Activated naive CD4-positive, alpha-beta T cell treated with anti-CD3 and anti-CD28 coated beads, Interleukin-2, amount 50 U/mL, for 24 hours (primary cell): ENCODE data around the gene KRTAP5-10.
"Not testable (repeated sequence)": the region's sequence is repeated elsewhere in the genome, so short reads cannot be mapped to it uniquely, and the experiment has no call there.

ENCODE experiments used
- H3K27ac Mint-ChIP-seq: one replicate; pipeline ENCODE4 v1.8.0; 2021; ENCODE audit warnings: mild to moderate bottlenecking, mixed read lengths
- H3K27me3 Mint-ChIP-seq: one replicate; pipeline ENCODE4 v1.8.0; 2021; ENCODE audit warnings: mixed read lengths
- H3K36me3 Mint-ChIP-seq: one replicate; pipeline ENCODE4 v1.8.0; 2021; ENCODE audit warnings: mixed read lengths
- H3K4me1 Mint-ChIP-seq: one replicate; pipeline ENCODE4 v1.8.0; 2021; ENCODE audit warnings: mixed read lengths
- H3K4me3 Mint-ChIP-seq: one replicate; pipeline ENCODE4 v1.8.0; 2021; ENCODE audit warnings: mild to moderate bottlenecking, mixed read lengths
- H3K9me3 Mint-ChIP-seq: one replicate; pipeline ENCODE4 v1.8.0; 2021; ENCODE audit warnings: mixed read lengths

Gene KRTAP5-10

GRCh38 chr11:71565263-71565662 is at the start of gene KRTAP5-10:
Gene KRTAP5-10, plus strand, starts transcription at chr11:71565563. Its CDS starts 25 bp downstream, at chr11:71565588.
- H3K27ac Mint-ChIP-seq, result peak within 1 kb of the TSS; percentile 2
- no peaks in the 10 kb centered on the region for H3K36me3 Mint-ChIP-seq
- H3K27me3 Mint-ChIP-seq, result peaks cover 33% of the 10 kb centered on the region
- no peaks in the 10 kb centered on the region for H3K4me1 Mint-ChIP-seq
- H3K9me3 Mint-ChIP-seq, result no peaks in the 10 kb centered on the region
- H3K4me3 Mint-ChIP-seq, result no peak within 1 kb of the TSS

- Mint-ChIP-seq H3K27me3 (no peaks in the 10 kb centered on the region), H3K4me1 (no peaks in the 10 kb centered on the region), H3K36me3 (peaks cover 3% of the 10 kb centered on the region), H3K27ac (no peak overlapping the region), H3K4me3 (no peak overlapping the region), H3K9me3 (peaks cover 17% of the 10 kb centered on the region)
These were observed 46.6 kb upstream of the KRTAP5-10 start for GRCh38 chr11:71518506-71519471.

GRCh38 chr11:71519546-71519945 is 45.8 kb upstream of the KRTAP5-10 start:
- Mint-ChIP-seq H3K27ac (no peak overlapping the region), H3K36me3 (peaks cover 1% of the 10 kb centered on the region), H3K4me3 (no peak overlapping the region), H3K9me3 (peaks cover 14% of the 10 kb centered on the region), H3K4me1 (no peaks in the 10 kb centered on the region), H3K27me3 (no peaks in the 10 kb centered on the region)

- Mint-ChIP-seq H3K4me3 (no peak overlapping the region), H3K27ac (no peak overlapping the region), H3K9me3 (peaks cover 14% of the 10 kb centered on the region), H3K36me3 (peaks cover 1% of the 10 kb centered on the region), H3K27me3 (peaks cover 5% of the 10 kb centered on the region), H3K4me1 (no peaks in the 10 kb centered on the region)
These were observed 40.0 kb upstream of the KRTAP5-10 start for GRCh38 chr11:71525188-71525937.

GRCh38 chr11:71525938-71526495 is 39.3 kb upstream of the KRTAP5-10 start:
- Mint-ChIP-seq H3K4me3 (no peak overlapping the region), H3K4me1 (no peaks in the 10 kb centered on the region), H3K27me3 (peaks cover 5% of the 10 kb centered on the region), H3K36me3 (no peaks in the 10 kb centered on the region), H3K27ac (no peak overlapping the region), H3K9me3 (peaks cover 11% of the 10 kb centered on the region)

GRCh38 chr11:71526796-71527575 is 38.4 kb upstream of the KRTAP5-10 start, which contains the start of gene KRTAP5-7:
Gene KRTAP5-7, plus strand, starts transcription at chr11:71527267. Its CDS starts 34 bp downstream, at chr11:71527301.
- not testable (repeated sequence) for H3K4me1 Mint-ChIP-seq, H3K36me3 Mint-ChIP-seq, H3K4me3 Mint-ChIP-seq, H3K27ac Mint-ChIP-seq, H3K27me3 Mint-ChIP-seq, H3K9me3 Mint-ChIP-seq

DNA sequence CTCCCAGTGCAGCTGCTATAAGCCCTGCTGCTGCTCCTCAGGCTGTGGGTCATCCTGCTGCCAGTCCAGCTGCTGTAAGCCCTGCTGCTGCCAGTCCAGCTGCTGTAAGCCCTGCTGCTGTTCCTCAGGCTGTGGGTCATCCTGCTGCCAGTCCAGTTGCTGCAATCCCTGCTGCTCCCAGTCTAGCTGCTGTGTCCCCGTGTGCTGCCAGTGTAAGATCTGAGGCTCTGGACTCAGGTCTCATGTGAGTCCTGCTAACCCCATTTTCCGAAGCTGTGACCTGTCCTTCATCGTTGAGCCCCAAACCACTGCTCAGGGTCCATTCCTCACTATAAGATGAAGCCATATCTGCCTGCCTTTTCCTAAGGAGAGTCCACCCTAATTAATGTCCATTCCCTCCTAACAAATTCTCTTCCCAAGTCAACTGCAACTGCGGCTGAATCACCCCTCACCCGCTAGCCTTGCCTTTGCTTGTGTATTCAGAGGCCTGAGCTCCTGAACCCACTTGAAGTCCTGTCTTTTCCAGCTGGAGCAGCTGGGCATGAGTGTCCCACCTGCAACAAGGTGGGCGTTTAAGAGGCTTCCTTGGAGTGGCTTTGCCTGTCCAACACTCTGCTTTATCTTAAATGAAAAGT is 37.7 kb upstream of the KRTAP5-10 start:
- Mint-ChIP-seq H3K27ac (no peak overlapping the region), H3K36me3 (no peaks in the 10 kb centered on the region)

DNA sequence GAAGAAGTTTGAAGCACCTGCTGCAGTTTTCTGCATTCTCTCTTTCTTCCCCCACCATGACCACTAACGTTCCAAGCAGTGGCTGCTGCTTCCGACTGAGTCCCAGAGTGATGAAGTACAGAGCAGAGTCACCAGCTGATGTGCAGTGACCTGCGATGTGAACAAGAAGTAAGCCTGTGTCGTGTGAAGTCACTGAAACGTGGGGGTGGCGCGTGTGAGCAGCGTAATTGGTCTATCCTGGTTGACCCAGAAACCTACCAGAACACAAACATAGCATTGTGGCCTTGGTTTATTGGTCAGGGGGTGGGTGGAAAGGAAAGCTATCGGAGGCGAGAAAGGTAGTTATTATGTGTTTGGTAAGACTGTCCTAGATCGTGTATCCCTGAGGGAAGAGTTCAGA is 34.8 kb upstream of the KRTAP5-10 start:
- H3K27me3 Mint-ChIP-seq, result peaks cover 7% of the 10 kb centered on the region
- no peaks in the 10 kb centered on the region for H3K36me3 Mint-ChIP-seq
- no peak overlapping the region for H3K4me3 Mint-ChIP-seq
- H3K27ac Mint-ChIP-seq, result no peak overlapping the region
- no peaks in the 10 kb centered on the region for H3K4me1 Mint-ChIP-seq
- no peaks in the 10 kb centered on the region for H3K9me3 Mint-ChIP-seq

More for the DNA sequence above, 37.7 kb upstream of the KRTAP5-10 start:
- no peak overlapping the region for H3K4me3 Mint-ChIP-seq
- H3K9me3 Mint-ChIP-seq, result peaks cover 5% of the 10 kb centered on the region
- H3K27me3 Mint-ChIP-seq, result peaks cover 7% of the 10 kb centered on the region
- H3K4me1 Mint-ChIP-seq, result no peaks in the 10 kb centered on the region

- Mint-ChIP-seq H3K9me3 (no peaks in the 10 kb centered on the region), H3K4me3 (no peak overlapping the region), H3K27ac (no peak overlapping the region), H3K36me3 (no peaks in the 10 kb centered on the region), H3K4me1 (no peaks in the 10 kb centered on the region), H3K27me3 (peaks cover 1% of the 10 kb centered on the region)
These were observed 33.2 kb upstream of the KRTAP5-10 start for GRCh38 chr11:71532036-71532610.

DNA sequence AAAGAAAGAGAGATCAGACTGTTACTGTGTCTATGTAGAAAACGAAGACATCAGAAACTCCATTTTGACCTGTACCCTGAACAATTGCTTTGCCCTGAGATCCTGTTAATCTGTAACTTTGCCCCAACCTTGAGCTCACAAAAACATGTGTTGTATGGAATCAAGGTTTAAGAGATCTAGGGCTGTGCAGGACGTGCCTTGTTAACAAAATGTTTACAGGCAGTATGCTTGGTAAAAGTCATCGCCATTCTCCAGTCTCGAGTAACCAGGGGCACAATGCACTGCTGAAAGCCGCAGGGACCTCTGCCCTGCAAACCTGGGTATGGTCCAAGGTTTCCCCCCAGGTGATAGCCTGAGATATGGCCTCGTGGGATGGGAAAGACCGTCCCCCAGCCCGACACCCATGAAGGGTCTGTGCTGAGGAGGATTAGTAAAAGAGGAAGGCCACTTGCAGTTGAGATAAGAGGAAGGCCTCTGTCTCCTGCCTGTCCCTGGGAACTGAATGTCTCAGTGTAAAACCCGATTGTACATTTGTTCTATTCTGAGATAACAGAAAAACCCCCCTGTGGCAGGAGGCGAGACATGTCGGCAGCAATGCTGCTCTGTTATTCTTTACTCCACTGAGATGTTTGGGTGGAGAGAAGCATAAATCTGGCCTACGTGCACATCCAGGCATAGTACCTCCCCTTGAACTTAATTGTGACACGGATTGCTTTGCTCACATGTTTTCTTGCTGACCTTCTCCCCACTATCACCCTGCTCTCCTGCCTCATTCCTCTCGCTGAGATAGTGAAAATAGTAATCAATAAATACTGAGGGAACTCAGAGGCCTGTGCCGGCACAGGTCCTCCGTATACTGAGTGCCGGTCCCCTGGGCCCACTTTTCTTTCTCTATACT is 30.4 kb upstream of the KRTAP5-10 start:
- not testable (repeated sequence) for H3K4me1 Mint-ChIP-seq, H3K27me3 Mint-ChIP-seq, H3K9me3 Mint-ChIP-seq, H3K4me3 Mint-ChIP-seq, H3K27ac Mint-ChIP-seq, H3K36me3 Mint-ChIP-seq

DNA sequence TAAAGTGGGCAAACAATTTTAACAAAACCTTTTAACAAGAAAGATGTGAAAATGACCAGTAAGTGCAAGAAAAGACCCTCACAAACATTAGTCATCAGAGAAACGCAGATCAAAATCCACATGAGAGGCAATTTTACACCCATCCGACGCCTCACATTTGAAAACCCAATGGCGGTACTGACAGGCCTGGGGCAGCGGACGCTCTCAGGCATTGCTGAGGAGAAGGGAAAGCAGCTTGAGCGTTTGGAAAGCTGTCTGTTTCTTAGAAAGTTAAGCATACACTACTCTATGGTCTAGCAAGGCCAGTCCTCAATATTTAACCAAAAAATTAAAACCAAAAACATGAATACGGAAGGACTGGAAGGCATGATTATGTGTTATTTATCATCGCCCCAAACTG is 29.5 kb upstream of the KRTAP5-10 start:
- Mint-ChIP-seq H3K27me3 (peaks cover 3% of the 10 kb centered on the region), H3K9me3 (peaks cover 5% of the 10 kb centered on the region), H3K27ac (no peak overlapping the region), H3K4me3 (no peak overlapping the region), H3K36me3 (no peaks in the 10 kb centered on the region), H3K4me1 (no peaks in the 10 kb centered on the region)

- H3K4me1 Mint-ChIP-seq, result no peaks in the 10 kb centered on the region
- H3K36me3 Mint-ChIP-seq, result no peaks in the 10 kb centered on the region
- H3K4me3 Mint-ChIP-seq, result no peak overlapping the region
- peaks cover 5% of the 10 kb centered on the region for H3K9me3 Mint-ChIP-seq
- no peak overlapping the region for H3K27ac Mint-ChIP-seq
- peaks cover 6% of the 10 kb centered on the region for H3K27me3 Mint-ChIP-seq
These were observed 27.8 kb upstream of the KRTAP5-10 start for GRCh38 chr11:71537537-71537936.

DNA sequence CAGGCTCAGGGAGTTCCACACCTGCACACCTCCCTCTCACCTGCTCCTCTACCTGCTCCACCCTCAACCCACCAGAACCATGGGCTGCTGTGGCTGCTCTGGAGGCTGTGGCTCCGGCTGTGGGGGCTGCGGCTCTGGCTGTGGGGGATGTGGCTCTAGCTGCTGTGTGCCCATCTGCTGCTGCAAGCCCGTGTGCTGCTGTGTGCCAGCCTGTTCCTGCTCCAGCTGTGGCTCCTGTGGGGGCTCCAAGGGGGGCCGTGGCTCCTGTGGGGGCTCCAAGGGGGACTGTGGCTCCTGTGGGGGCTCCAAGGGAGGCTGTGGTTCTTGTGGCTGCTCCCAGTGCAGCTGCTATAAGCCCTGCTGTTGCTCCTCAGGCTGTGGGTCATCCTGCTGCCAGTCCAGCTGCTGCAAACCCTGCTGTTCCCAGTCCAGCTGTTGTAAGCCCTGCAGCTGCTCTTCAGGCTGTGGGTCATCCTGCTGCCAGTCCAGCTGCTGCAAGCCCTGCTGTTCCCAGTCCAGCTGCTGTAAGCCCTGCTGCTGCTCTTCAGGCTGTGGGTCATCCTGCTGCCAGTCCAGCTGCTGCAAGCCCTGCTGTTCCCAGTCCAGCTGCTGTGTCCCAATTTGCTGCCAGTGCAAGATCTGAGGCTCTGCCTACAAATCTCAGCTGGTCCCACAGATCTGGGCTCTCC is 27.2 kb upstream of the KRTAP5-10 start, which contains the start of gene KRTAP5-8:
Gene KRTAP5-8, plus strand, starts transcription at position 49 of the 689 bp plus-strand sequence. Its CDS starts 31 bp downstream, at position 80.
- H3K9me3 Mint-ChIP-seq, H3K4me3 Mint-ChIP-seq, H3K27ac Mint-ChIP-seq, H3K27me3 Mint-ChIP-seq, H3K4me1 Mint-ChIP-seq, H3K36me3 Mint-ChIP-seq: not testable (repeated sequence)
